Measurements from ENCODE around the gene SPON1.

Gene SPON1

GRCh38 chr11:14096606-14097005 is 134.1 kb downstream of the SPON1 start:
- Histone ChIP-seq H2AFZ (ENCODE audit: low read length) (no peak overlapping the region), H3K27me3 (ENCODE audit: insufficient read depth, low read length, poor library complexity, severe bottlenecking) (no peaks in the 10 kb centered on the region), H3K4me2 (ENCODE audit: low read depth, low read length, poor library complexity, severe bottlenecking) (no peak overlapping the region), H3K9me2 (replicated peaks; ENCODE audit: low read depth, low read length) (no peaks in the 10 kb centered on the region), H3K9ac (ENCODE audit: low read depth, low read length, poor library complexity, severe bottlenecking) (no peak overlapping the region), H3K79me2 (ENCODE audit: insufficient read depth, low read length) (no peaks in the 10 kb centered on the region), H3F3A (ENCODE audit: low read depth) (no peaks in the 10 kb centered on the region), H4K20me1 (ENCODE audit: insufficient read depth, low read length, poor library complexity, severe bottlenecking) (no peaks in the 10 kb centered on the region), H3K4me3 (ENCODE audit: low read length, poor library complexity, severe bottlenecking) (no peak overlapping the region), H3K36me3 (ENCODE audit: insufficient read depth, low read length) (no peaks in the 10 kb centered on the region), H3K4me1 (ENCODE audit: insufficient read depth, low read length, poor library complexity, severe bottlenecking) (peaks cover 16% of the 10 kb centered on the region), H3K9me3 (ENCODE audit: insufficient read depth, low read depth, low read length) (no peaks in the 10 kb centered on the region)
- TF ChIP-seq EZH2phosphoT487 (IDR thresholded peaks at IDR 0.05; ENCODE audit: borderline replicate concordance) (no peak), CTCF (conservative IDR thresholded peaks at IDR 0.05; ENCODE audit: low read length) (no peak)

- H3K4me3 ChIP-seq (ENCODE audit: low read length, poor library complexity, severe bottlenecking) = no peak overlapping the region
- H3K9ac ChIP-seq (ENCODE audit: low read depth, low read length, poor library complexity, severe bottlenecking) = no peak overlapping the region
- no peaks in the 10 kb centered on the region for H3K36me3 ChIP-seq (ENCODE audit: insufficient read depth, low read length)
- H4K20me1 ChIP-seq (ENCODE audit: insufficient read depth, low read length, poor library complexity, severe bottlenecking) = no peaks in the 10 kb centered on the region
- H3K79me2 ChIP-seq (ENCODE audit: insufficient read depth, low read length) = no peaks in the 10 kb centered on the region
- no peak overlapping the region for H2AFZ ChIP-seq (ENCODE audit: low read length)
- H3K9me2 ChIP-seq (replicated peaks; ENCODE audit: low read depth, low read length) = no peaks in the 10 kb centered on the region
- no peaks in the 10 kb centered on the region for H3F3A ChIP-seq (ENCODE audit: low read depth)
- TF ChIP-seq CTCF (conservative IDR thresholded peaks at IDR 0.05; ENCODE audit: low read length) (no peak), EZH2phosphoT487 (IDR thresholded peaks at IDR 0.05; ENCODE audit: borderline replicate concordance) (no peak)
- H3K4me1 ChIP-seq (ENCODE audit: insufficient read depth, low read length, poor library complexity, severe bottlenecking) = peaks cover 15% of the 10 kb centered on the region
- H3K4me2 ChIP-seq (ENCODE audit: low read depth, low read length, poor library complexity, severe bottlenecking) = peak overlapping the region; percentile 32
- no peaks in the 10 kb centered on the region for H3K9me3 ChIP-seq (ENCODE audit: insufficient read depth, low read depth, low read length)
- no peaks in the 10 kb centered on the region for H3K27me3 ChIP-seq (ENCODE audit: insufficient read depth, low read length, poor library complexity, severe bottlenecking)
Observed at GRCh38 chr11:14101388-14101787, 138.9 kb downstream of the SPON1 start.

- no peaks in the 10 kb centered on the region for H3F3A ChIP-seq (ENCODE audit: low read depth)
- no peaks in the 10 kb centered on the region for H3K9me2 ChIP-seq (replicated peaks; ENCODE audit: low read depth, low read length)
- H3K79me2 ChIP-seq (ENCODE audit: insufficient read depth, low read length) = no peaks in the 10 kb centered on the region
- H3K4me3 ChIP-seq (ENCODE audit: low read length, poor library complexity, severe bottlenecking) = no peak overlapping the region
- H3K4me2 ChIP-seq (ENCODE audit: low read depth, low read length, poor library complexity, severe bottlenecking) = no peak overlapping the region
- H3K27me3 ChIP-seq (ENCODE audit: insufficient read depth, low read length, poor library complexity, severe bottlenecking) = no peaks in the 10 kb centered on the region
- H3K36me3 ChIP-seq (ENCODE audit: insufficient read depth, low read length) = no peaks in the 10 kb centered on the region
- H3K9ac ChIP-seq (ENCODE audit: low read depth, low read length, poor library complexity, severe bottlenecking) = no peak overlapping the region
- H3K4me1 ChIP-seq (ENCODE audit: insufficient read depth, low read length, poor library complexity, severe bottlenecking) = peaks cover 6% of the 10 kb centered on the region
- H3K9me3 ChIP-seq (ENCODE audit: insufficient read depth, low read depth, low read length) = no peaks in the 10 kb centered on the region
- H2AFZ ChIP-seq (ENCODE audit: low read length) = no peak overlapping the region
- H4K20me1 ChIP-seq (ENCODE audit: insufficient read depth, low read length, poor library complexity, severe bottlenecking) = no peaks in the 10 kb centered on the region
- TF ChIP-seq CTCF (conservative IDR thresholded peaks at IDR 0.05; ENCODE audit: low read length) (no peak), EZH2phosphoT487 (IDR thresholded peaks at IDR 0.05; ENCODE audit: borderline replicate concordance) (no peak)
Observed at GRCh38 chr11:14102766-14103165, 140.2 kb downstream of the SPON1 start.

Measured in Loucy (cell line).